Neutrophil (primary cell): ENCODE data around the gene TACC2.

ENCODE experiments used
- H3K27ac ChIP-seq: fragments of 200-600 bp; sonication (generic); 2 replicates; pipeline ENCODE4 v1.5.1; 2016; ENCODE audit warnings: mild to moderate bottlenecking, moderate library complexity
- H3K27me3 ChIP-seq: fragments of 200-600 bp; sonication (generic); 2 replicates; pipeline ENCODE4 v1.6.0; 2016; ENCODE audit warnings: mild to moderate bottlenecking
- H3K36me3 ChIP-seq: fragments of 200-600 bp; sonication (generic); 2 replicates; pipeline ENCODE4 v1.5.1; 2017
- H3K4me1 ChIP-seq, 2 experiments: fragments of 200-600 bp in 1 of 2; sonication (generic) in 1 of 2; 1 replicate in 1 of 2; 2 replicates in 1 of 2; pipeline versions ENCODE4 v1.5.1 to v1.6.1; 2013 to 2016; ENCODE audit warnings: low read depth in 1 of 2, low read length in 1 of 2, mild to moderate bottlenecking in 1 of 2, moderate library complexity in 1 of 2; ENCODE audit not compliant: control insufficient read depth in 1 of 2, insufficient read depth in 1 of 2
- H3K4me3 ChIP-seq, 2 experiments: fragments of 200-600 bp in 1 of 2; sonication (generic) in 1 of 2; 1 replicate in 1 of 2; 2 replicates in 1 of 2; pipeline ENCODE4 v1.5.1; 2013 to 2016; ENCODE audit warnings: low read depth in 1 of 2, low read length in 1 of 2, mild to moderate bottlenecking in 1 of 2, moderate library complexity in 1 of 2
- H3K9me3 ChIP-seq: fragments of 200-600 bp; sonication (generic); 2 replicates; pipeline ENCODE4 v1.5.1; 2016
- TF ChIP-seq, protein P1 (sequence below): fragments of 200-600 bp; sonication (generic); IDR thresholded peaks from 2 replicates; pipeline ENCODE4 v1.5.1; 2016; ENCODE audit warnings: antibody characterized with exemption

TACC2 gene

DNA sequence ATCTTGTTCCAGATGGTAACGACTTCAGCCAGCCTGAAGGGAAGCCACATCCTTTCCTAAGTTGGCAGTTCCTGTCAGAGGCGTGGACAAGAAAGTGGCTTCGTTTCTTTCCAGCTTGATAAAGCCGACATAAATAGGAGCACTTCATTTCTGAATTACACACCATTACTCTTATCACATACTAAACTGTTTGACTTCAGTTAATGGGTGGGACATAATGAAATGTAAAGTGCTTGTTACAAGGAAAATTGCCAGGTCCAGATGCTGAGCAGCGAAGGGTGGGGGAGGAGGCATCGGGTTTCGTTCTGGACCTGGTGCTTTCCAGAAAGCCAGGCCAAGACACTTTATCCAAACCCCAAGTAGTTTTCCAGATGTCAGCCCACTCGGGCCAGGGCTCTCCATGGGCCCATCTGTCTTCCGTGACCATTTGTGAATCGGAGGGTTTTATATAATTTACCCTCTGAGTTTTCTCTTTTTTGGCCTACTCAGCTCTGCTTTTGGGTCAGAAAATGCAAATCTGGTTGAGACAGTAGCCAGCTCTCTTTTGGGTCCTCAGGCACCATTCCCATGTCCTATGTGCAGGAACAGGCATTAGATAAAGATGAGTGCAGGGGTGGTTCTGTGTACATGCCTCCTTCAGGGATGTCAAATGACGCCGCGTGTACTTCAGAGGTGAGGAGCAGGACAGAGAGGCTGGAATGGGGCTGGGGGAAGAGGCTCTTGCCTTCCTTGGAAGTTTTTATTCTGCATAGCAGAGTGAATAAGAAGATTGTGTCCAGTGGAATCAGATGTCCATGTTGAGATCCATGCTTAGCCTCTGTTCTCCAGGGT is 90.2 kb downstream of the TACC2 start:
- H3K4me3 ChIP-seq: no peak overlapping the region
- no peak overlapping the region for H3K27ac ChIP-seq
- no peaks in the 10 kb centered on the region for H3K9me3 ChIP-seq
- H3K27me3 ChIP-seq: peaks cover 10% of the 10 kb centered on the region
- TF ChIP-seq, protein P1, sequence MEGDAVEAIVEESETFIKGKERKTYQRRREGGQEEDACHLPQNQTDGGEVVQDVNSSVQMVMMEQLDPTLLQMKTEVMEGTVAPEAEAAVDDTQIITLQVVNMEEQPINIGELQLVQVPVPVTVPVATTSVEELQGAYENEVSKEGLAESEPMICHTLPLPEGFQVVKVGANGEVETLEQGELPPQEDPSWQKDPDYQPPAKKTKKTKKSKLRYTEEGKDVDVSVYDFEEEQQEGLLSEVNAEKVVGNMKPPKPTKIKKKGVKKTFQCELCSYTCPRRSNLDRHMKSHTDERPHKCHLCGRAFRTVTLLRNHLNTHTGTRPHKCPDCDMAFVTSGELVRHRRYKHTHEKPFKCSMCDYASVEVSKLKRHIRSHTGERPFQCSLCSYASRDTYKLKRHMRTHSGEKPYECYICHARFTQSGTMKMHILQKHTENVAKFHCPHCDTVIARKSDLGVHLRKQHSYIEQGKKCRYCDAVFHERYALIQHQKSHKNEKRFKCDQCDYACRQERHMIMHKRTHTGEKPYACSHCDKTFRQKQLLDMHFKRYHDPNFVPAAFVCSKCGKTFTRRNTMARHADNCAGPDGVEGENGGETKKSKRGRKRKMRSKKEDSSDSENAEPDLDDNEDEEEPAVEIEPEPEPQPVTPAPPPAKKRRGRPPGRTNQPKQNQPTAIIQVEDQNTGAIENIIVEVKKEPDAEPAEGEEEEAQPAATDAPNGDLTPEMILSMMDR: no peak
- no peaks in the 10 kb centered on the region for H3K36me3 ChIP-seq
- H3K4me1 ChIP-seq: no peaks in the 10 kb centered on the region

DNA sequence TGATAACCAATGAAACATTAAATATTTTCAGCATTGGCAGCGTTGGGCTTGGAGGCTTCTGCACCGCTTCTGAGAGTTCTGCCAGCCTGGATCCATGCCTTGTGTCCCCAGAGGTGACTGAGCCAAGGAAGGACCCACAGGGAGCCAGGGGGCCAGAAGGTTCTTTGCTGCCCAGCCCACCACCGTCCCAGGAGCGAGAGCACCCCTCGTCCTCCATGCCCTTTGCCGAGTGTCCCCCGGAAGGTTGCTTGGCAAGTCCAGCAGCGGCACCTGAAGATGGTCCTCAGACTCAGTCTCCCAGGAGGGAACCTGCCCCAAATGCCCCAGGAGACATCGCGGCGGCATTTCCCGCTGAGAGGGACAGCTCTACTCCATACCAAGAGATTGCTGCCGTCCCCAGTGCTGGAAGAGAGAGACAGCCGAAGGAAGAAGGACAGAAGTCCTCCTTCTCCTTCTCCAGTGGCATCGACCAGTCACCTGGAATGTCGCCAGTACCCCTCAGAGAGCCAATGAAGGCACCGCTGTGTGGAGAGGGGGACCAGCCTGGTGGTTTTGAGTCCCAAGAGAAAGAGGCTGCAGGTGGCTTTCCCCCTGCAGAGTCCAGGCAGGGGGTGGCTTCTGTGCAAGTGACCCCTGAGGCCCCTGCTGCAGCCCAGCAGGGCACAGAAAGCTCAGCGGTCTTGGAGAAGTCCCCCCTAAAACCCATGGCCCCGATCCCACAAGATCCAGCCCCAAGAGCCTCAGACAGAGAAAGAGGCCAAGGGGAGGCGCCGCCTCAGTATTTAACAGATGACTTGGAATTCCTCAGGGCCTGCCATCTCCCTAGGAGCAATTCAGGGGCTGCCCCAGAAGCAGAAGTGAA is 93.9 kb downstream of the TACC2 start:
- Histone ChIP-seq H3K27me3 (peaks cover 10% of the 10 kb centered on the region), H3K27ac (no peak overlapping the region), H3K9me3 (no peaks in the 10 kb centered on the region), H3K4me3 (no peak overlapping the region), H3K36me3 (no peaks in the 10 kb centered on the region), H3K4me1 (no peaks in the 10 kb centered on the region)
- TF ChIP-seq, protein P1: no peak

DNA sequence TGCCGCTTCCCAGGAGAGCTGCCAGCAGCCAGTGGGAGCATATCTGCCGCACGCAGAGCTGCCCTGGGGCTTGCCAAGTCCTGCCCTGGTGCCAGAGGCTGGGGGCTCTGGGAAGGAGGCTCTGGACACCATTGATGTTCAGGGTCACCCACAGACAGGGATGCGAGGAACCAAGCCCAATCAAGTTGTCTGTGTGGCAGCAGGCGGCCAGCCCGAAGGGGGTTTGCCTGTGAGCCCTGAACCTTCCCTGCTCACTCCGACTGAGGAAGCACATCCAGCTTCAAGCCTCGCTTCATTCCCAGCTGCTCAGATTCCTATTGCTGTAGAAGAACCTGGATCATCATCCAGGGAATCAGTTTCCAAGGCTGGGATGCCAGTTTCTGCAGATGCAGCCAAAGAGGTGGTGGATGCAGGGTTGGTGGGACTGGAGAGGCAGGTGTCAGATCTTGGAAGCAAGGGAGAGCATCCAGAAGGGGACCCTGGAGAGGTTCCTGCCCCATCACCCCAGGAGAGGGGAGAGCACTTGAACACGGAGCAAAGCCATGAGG is 94.6 kb downstream of the TACC2 start:
- no peaks in the 10 kb centered on the region for H3K36me3 ChIP-seq
- no peaks in the 10 kb centered on the region for H3K9me3 ChIP-seq
- H3K4me1 ChIP-seq: no peaks in the 10 kb centered on the region
- no peak overlapping the region for H3K27ac ChIP-seq
- no peak overlapping the region for H3K4me3 ChIP-seq
- TF ChIP-seq, protein P1: no peak
- peaks cover 6% of the 10 kb centered on the region for H3K27me3 ChIP-seq

DNA sequence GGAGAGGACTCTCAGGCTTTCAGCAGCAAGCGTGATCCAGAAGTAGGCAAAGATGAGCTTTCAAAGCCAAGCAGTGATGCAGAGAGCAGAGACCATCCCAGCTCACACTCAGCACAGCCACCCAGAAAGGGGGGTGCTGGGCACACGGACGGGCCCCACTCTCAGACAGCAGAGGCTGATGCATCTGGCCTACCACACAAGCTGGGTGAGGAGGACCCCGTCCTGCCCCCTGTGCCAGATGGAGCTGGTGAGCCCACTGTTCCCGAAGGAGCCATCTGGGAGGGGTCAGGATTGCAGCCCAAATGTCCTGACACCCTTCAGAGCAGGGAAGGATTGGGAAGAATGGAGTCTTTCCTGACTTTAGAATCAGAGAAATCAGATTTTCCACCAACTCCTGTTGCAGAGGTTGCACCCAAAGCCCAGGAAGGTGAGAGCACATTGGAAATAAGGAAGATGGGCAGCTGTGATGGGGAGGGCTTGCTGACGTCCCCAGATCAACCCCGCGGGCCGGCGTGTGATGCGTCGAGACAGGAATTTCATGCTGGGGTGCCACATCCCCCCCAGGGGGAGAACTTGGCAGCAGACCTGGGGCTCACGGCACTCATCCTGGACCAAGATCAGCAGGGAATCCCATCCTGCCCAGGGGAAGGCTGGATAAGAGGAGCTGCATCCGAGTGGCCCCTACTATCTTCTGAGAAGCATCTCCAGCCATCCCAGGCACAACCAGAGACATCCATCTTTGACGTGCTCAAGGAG is 95.5 kb downstream of the TACC2 start:
- no peaks in the 10 kb centered on the region for H3K36me3 ChIP-seq
- H3K4me1 ChIP-seq: no peaks in the 10 kb centered on the region
- TF ChIP-seq, protein P1: no peak

DNA sequence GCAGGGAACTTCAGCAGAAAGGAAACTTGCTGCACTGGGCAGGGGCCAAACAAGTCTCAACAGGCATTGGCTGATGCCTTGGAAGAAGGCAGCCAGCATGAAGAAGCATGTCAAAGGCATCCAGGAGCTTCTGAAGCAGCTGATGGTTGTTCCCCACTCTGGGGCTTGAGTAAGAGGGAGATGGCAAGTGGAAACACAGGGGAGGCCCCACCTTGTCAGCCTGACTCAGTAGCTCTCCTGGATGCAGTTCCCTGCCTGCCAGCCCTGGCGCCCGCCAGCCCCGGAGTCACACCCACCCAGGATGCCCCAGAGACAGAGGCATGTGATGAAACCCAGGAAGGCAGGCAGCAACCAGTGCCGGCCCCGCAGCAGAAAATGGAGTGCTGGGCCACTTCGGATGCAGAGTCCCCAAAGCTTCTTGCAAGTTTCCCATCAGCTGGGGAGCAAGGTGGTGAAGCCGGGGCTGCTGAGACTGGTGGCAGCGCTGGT is 96.5 kb downstream of the TACC2 start:
- no peaks in the 10 kb centered on the region for H3K36me3 ChIP-seq
- no peak overlapping the region for H3K27ac ChIP-seq
- peaks cover 2% of the 10 kb centered on the region for H3K27me3 ChIP-seq
- H3K4me3 ChIP-seq: no peak overlapping the region
- no peaks in the 10 kb centered on the region for H3K9me3 ChIP-seq
- H3K4me1 ChIP-seq: no peaks in the 10 kb centered on the region
- TF ChIP-seq, protein P1: no peak

More for the DNA sequence above, 95.5 kb downstream of the TACC2 start:
- no peak overlapping the region for H3K4me3 ChIP-seq
- H3K27me3 ChIP-seq: peaks cover 3% of the 10 kb centered on the region
- H3K9me3 ChIP-seq: no peaks in the 10 kb centered on the region
- no peak overlapping the region for H3K27ac ChIP-seq
